GM12878 (cell line): Measurements from ENCODE around the gene TRPV5. TPM values are rescaled to one million over a fixed set of nuclear protein-coding genes. Genes with fewer than 3 reads are reported as not detected.

ENCODE experiments used
- ATAC-seq: fragments of 200-7000 bp; cut with Tn5 transposase; 3 replicates; pipeline ENCODE4 v1.9.1; 2020; ENCODE audit warnings: mild to moderate bottlenecking, moderate library complexity
- BruUV-seq: library from RNA; stranded (reverse); fragments of 400-500 nt; replicated peaks from 2 replicates; lab custom pipeline; 2021; lab: Mats Ljungman, UMichigan
- CTCF ChIA-PET: fragments of 300-600 bp; sonication (Branson Sonifier 250); formaldehyde crosslinking; extraction: SDS; loops from one replicate; lab custom pipeline; 2021; ENCODE audit warnings: inconsistent platforms; lab: Yijun Ruan, JAX
- POLR2A ChIA-PET: fragments of 350-600 bp; formaldehyde crosslinking; extraction: SDS; loops from one replicate; lab custom pipeline; 2021; ENCODE audit warnings: inconsistent platforms; lab: Charles Lee
- RAD21 ChIA-PET: fragments of 300-600 bp; sonication (Branson Sonifier 250); formaldehyde crosslinking; loops from one replicate; lab custom pipeline; 2023; ENCODE audit warnings: antibody characterized with exemption; ENCODE audit not compliant: unreplicated experiment; lab: Charles Lee
- SMC1A ChIA-PET: fragments of 300-600 bp; sonication (Branson Sonifier 250); formaldehyde crosslinking; loops from one replicate; lab custom pipeline; 2023; ENCODE audit not compliant: unreplicated experiment, uncharacterized antibody; lab: Charles Lee
- DNase-seq: peaks from one replicate; pipeline ENCODE4 v3.0.0-alpha.2; 2011; ENCODE audit warnings: low read depth, low spot score
- FAIRE-seq: peaks from 3 replicates; lab custom pipeline; 2011; peaks lifted over from hg19 to GRCh38; lab: Jason Lieb, UNC
- H2AFZ ChIP-seq: 2 replicates; pipeline ENCODE4 v1.6.0; 2011; ENCODE audit warnings: low read depth, low read length, control low read depth; ENCODE audit not compliant: control insufficient read depth
- H3K27ac ChIP-seq: 2 replicates; pipeline ENCODE4 v1.5.1; 2011; ENCODE audit warnings: control low read depth; ENCODE audit not compliant: control insufficient read depth, insufficient read depth
- H3K27me3 ChIP-seq, 2 experiments: replicated peaks in 1 of 2; 2 replicates each; pipeline versions ENCODE4 v1.6.0 to v1.6.1; 2011; ENCODE audit warnings: low read length in 1 of 2; ENCODE audit not compliant: control insufficient read depth in 2 of 2, insufficient read depth in 2 of 2
- H3K36me3 ChIP-seq, 2 experiments: 2 replicates each; pipeline ENCODE4 v1.5.1; 2011; ENCODE audit warnings: low read length in 1 of 2; ENCODE audit not compliant: control insufficient read depth in 2 of 2, insufficient read depth in 2 of 2
- H3K4me1 ChIP-seq: 2 replicates; pipeline ENCODE4 v1.6.1; 2011; ENCODE audit warnings: mild to moderate bottlenecking, low read length, moderate library complexity, mixed read lengths; ENCODE audit not compliant: control insufficient read depth, insufficient read depth
- H3K4me2 ChIP-seq: 2 replicates; pipeline ENCODE4 v1.6.0; 2011; ENCODE audit warnings: control low read depth; ENCODE audit not compliant: control insufficient read depth, insufficient read depth
- H3K4me3 ChIP-seq: fragments of 200-600 bp; sonication (generic); 2 replicates; pipeline ENCODE4 v1.5.1; 2016
- H3K79me2 ChIP-seq: 2 replicates; pipeline ENCODE4 v1.6.0; 2011; ENCODE audit warnings: low read length; ENCODE audit not compliant: control insufficient read depth, insufficient read depth
- H3K9ac ChIP-seq: 2 replicates; pipeline ENCODE4 v1.8.0; 2011; ENCODE audit warnings: low read length, control low read depth, mixed read lengths; ENCODE audit not compliant: control insufficient read depth, insufficient read depth
- H3K9me3 ChIP-seq: replicated peaks from 3 replicates; pipeline ENCODE4 v1.5.1; 2011; ENCODE audit warnings: mild to moderate bottlenecking, low read length; ENCODE audit not compliant: control insufficient read depth, insufficient read depth
- H4K20me1 ChIP-seq: 2 replicates; pipeline ENCODE4 v1.6.0; 2011; ENCODE audit not compliant: control insufficient read depth, insufficient read depth
- WGBS: methylation state at CpG from one replicate; pipeline ENCODE4 v1.1.6; 2016; ENCODE audit warnings: low lambda C conversion rate; ENCODE audit not compliant: insufficient replicate concordance, insufficient coverage; ENCODE audit errors: missing lambda C conversion rate; 5-methylcytosine and 5-hydroxymethylcytosine counted together
- in situ Hi-C: fragments of 300-500 bp; cut with MboI; formaldehyde crosslinking; loops from 9 replicates; pipeline ENCODE4 v1.14.3; 2018; ENCODE audit warnings: mixed read lengths
- intact Hi-C: fragments of 100-400 bp; cut with micrococcal nuclease; formaldehyde crosslinking; loops from one replicate; pipeline ENCODE4 v1.14.2; 2022; ENCODE audit not compliant: unreplicated experiment
- polyA plus RNA-seq, 11 experiments: library from polyadenylated mRNA; depleted of rRNA in 4 of 11; unstranded in 6 of 11; stranded (reverse) in 5 of 11; fragments of >200 nt; fragmentation: Nextera tagmentation in 4 of 11; fragmentation: Illumina TruSeq in 1 of 11; extraction: Ambion mirVana in 4 of 11; extraction: Trizol in 1 of 11; gene quantifications; 1 replicate in 1 of 11; 2 replicates in 10 of 11; pipeline versions ENCODE4 v1.2.1 to v1.2.3, GENCODE V29; 2011 to 2016; ENCODE audit warnings: inconsistent platforms in 2 of 11, missing spikeins in 2 of 11, low read depth in 1 of 11
- total RNA-seq, 4 experiments: library from RNA; depleted of rRNA in 3 of 4; stranded (reverse); fragments of >200 nt in 3 of 4; fragmentation: Illumina TruSeq in 1 of 4; extraction: Trizol in 1 of 4; gene quantifications; 2 replicates each; pipeline versions ENCODE4 v1.2.1 to v1.2.3, GENCODE V29; 2013 to 2021
- TF ChIP-seq, protein P1 (sequence below): IDR thresholded peaks from 2 replicates; pipeline ENCODE4 v1.6.1; 2012; ENCODE audit warnings: low read length, inconsistent platforms
- TF ChIP-seq, protein P2 (sequence below): fragments of 150-350 bp; IDR thresholded peaks from 2 replicates; pipeline ENCODE4 v1.6.1; 2016; ENCODE audit warnings: low read depth, low read length

The TRPV5 gene
- total and polyA plus RNA-seq, 10 of the 15 experiments (the other 5 are each of a cell fraction or from before 2014, with no cell fraction given), result not detected

DNA sequence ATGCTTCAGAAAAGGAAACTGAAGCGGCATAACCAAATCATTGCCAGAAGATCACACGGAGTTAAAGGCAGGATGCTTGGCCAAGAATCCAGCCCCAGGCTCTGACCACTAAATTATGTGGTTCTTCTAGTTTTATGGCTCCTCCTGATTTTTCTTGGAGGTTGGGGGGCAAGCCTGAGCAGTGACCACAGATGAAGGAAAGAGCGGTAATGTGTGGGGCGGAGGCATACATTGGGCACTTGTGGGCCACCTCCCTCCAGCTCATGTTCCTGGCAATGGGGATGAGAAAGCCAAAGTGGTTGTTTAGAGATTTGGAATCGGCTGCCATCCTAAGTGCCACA, 51.2 kb downstream of the TRPV5 start:
- Histone ChIP-seq H3K27ac (no peak overlapping the region), H3K9ac (no peak overlapping the region), H4K20me1 (no peaks in the 10 kb centered on the region), H3K4me3 (no peak overlapping the region), H3K4me1 (no peaks in the 10 kb centered on the region), H3K79me2 (no peaks in the 10 kb centered on the region), H3K4me2 (no peak overlapping the region), H3K27me3 (0 out of 4 replicates have a peak, but pooled peaks cover 0 to 2% of the 10 kb centered on the region in 2 experiments), H3K36me3 (no peaks in the 10 kb centered on the region), H2AFZ (no peak overlapping the region), H3K9me3 (no peaks in the 10 kb centered on the region)
- ChIA-PET SMC1A (interaction anchor here (1.2 to 4.6 kb wide), 3 partner anchors 79 to 333 kb away, joined by 3 to 39 read pairs (median 14); no protein-coding TSS in a partner anchor), CTCF (interaction anchor here (1.1 to 7.1 kb wide), 10 partner anchors 9 to 335 kb away, joined by 3 to 123 read pairs (median 6); no protein-coding TSS in a partner anchor), RAD21 (interaction anchor here (1.4 kb wide), 1 partner anchor 99 kb away, joined by 3 read pairs; no protein-coding TSS in a partner anchor), POLR2A (no interaction called here)
- TF ChIP-seq, protein P1, sequence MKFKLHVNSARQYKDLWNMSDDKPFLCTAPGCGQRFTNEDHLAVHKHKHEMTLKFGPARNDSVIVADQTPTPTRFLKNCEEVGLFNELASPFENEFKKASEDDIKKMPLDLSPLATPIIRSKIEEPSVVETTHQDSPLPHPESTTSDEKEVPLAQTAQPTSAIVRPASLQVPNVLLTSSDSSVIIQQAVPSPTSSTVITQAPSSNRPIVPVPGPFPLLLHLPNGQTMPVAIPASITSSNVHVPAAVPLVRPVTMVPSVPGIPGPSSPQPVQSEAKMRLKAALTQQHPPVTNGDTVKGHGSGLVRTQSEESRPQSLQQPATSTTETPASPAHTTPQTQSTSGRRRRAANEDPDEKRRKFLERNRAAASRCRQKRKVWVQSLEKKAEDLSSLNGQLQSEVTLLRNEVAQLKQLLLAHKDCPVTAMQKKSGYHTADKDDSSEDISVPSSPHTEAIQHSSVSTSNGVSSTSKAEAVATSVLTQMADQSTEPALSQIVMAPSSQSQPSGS, result no peak
- TF ChIP-seq, protein P2, sequence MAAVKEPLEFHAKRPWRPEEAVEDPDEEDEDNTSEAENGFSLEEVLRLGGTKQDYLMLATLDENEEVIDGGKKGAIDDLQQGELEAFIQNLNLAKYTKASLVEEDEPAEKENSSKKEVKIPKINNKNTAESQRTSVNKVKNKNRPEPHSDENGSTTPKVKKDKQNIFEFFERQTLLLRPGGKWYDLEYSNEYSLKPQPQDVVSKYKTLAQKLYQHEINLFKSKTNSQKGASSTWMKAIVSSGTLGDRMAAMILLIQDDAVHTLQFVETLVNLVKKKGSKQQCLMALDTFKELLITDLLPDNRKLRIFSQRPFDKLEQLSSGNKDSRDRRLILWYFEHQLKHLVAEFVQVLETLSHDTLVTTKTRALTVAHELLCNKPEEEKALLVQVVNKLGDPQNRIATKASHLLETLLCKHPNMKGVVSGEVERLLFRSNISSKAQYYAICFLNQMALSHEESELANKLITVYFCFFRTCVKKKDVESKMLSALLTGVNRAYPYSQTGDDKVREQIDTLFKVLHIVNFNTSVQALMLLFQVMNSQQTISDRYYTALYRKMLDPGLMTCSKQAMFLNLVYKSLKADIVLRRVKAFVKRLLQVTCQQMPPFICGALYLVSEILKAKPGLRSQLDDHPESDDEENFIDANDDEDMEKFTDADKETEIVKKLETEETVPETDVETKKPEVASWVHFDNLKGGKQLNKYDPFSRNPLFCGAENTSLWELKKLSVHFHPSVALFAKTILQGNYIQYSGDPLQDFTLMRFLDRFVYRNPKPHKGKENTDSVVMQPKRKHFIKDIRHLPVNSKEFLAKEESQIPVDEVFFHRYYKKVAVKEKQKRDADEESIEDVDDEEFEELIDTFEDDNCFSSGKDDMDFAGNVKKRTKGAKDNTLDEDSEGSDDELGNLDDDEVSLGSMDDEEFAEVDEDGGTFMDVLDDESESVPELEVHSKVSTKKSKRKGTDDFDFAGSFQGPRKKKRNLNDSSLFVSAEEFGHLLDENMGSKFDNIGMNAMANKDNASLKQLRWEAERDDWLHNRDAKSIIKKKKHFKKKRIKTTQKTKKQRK, result no peak
- DNase-seq (no peak), ATAC-seq (no peak), FAIRE-seq (no peak)
- in situ Hi-C loops, result no loop called here
- intact Hi-C loops, result no loop called here
- 33% methylated on average over 5 of the region's 5 CpGs for WGBS
- no TSS peak for BruUV-seq
